HCT116 (cell line): ENCODE measurements around the gene FLCN. TPM values are rescaled to one million over a fixed set of nuclear protein-coding genes. Genes with fewer than 3 reads are reported as not detected.

ENCODE experiments used
- ATAC-seq: fragments of 200-7000 bp; cut with Tn5 transposase; 2 replicates; pipeline ENCODE4 v1.9.1; 2020; ENCODE audit warnings: mild to moderate bottlenecking, moderate library complexity
- BruUV-seq: library from RNA; stranded (reverse); fragments of 400-500 nt; replicated peaks from 2 replicates; lab custom pipeline; 2021; lab: Mats Ljungman, UMichigan
- CTCF ChIA-PET: fragments of 300-600 bp; sonication (Branson Sonifier 250); formaldehyde crosslinking; loops from one replicate; lab custom pipeline; 2021; ENCODE audit warnings: antibody characterized with exemption; lab: Charles Lee
- POLR2A ChIA-PET: fragments of 300-600, 350-600 bp; sonication (Branson Sonifier 250); formaldehyde crosslinking; loops from one replicate; lab custom pipeline; 2021; ENCODE audit warnings: antibody characterized with exemption; lab: Charles Lee
- RAD21 ChIA-PET, 2 experiments: fragments of 300-600 bp; sonication (Branson Sonifier 250); formaldehyde crosslinking; loops; one replicate each; lab custom pipeline; 2023; ENCODE audit warnings: low total read pairs in 2 of 2; ENCODE audit not compliant: uncharacterized antibody in 2 of 2, unreplicated experiment in 2 of 2, low non-redundant PET in 1 of 2; lab: Charles Lee
- DNase-seq: peaks from one replicate; pipeline ENCODE4 v3.0.0-alpha.2; 2010; ENCODE audit warnings: low read depth, low spot score
- H2AFZ ChIP-seq: fragments of 200-600 bp; shearing (Covaris generic), sonication (generic); 2 replicates; pipeline ENCODE4 v1.6.1; 2017; ENCODE audit warnings: low read depth, mixed run types, mixed read lengths, antibody characterized with exemption, low read length; ENCODE audit not compliant: poor library complexity, severe bottlenecking
- H3K27ac ChIP-seq: 2 replicates; pipeline ENCODE4 v1.5.1; 2012; ENCODE audit warnings: low read depth, low read length
- H3K27me3 ChIP-seq: fragments of 200-600 bp; sonication (generic); 2 replicates; pipeline ENCODE4 v1.6.1; 2016; ENCODE audit warnings: mixed run types, low read length, mixed read lengths; ENCODE audit not compliant: insufficient read depth
- H3K36me3 ChIP-seq, 2 experiments: fragments of 200-500 bp in 1 of 2; fragments of 200-600 bp in 1 of 2; sonication (Bioruptor generic) in 1 of 2; sonication (generic) in 1 of 2; 2 replicates each; pipeline versions ENCODE4 v1.5.1 to v1.6.1; 2014 to 2016; ENCODE audit warnings: low read length in 2 of 2, inconsistent platforms in 1 of 2, mixed read lengths in 1 of 2, mixed run types in 1 of 2; ENCODE audit not compliant: insufficient read depth in 2 of 2, control insufficient read depth in 1 of 2
- H3K4me1 ChIP-seq, 2 experiments: fragments of 200-600 bp in 1 of 2; sonication (generic) in 1 of 2; 2 replicates each; pipeline versions ENCODE4 v1.5.1 to v1.6.1; 2012 to 2017; ENCODE audit warnings: low read length in 2 of 2, inconsistent platforms in 1 of 2, mild to moderate bottlenecking in 1 of 2, mixed read lengths in 1 of 2, mixed run types in 1 of 2, moderate library complexity in 1 of 2; ENCODE audit not compliant: insufficient read depth in 2 of 2, control insufficient read depth in 1 of 2
- H3K4me2 ChIP-seq: fragments of 200-600 bp; sonication (generic); 2 replicates; pipeline ENCODE4 v1.6.1; 2017; ENCODE audit warnings: mixed run types, low read length, mixed read lengths
- H3K4me3 ChIP-seq, 2 experiments: fragments of 200-600 bp in 1 of 2; sonication (generic) in 1 of 2; replicated peaks in 1 of 2; 2 replicates each; pipeline ENCODE4 v1.5.1; 2011 to 2016; ENCODE audit warnings: low read length in 2 of 2, control low read depth in 1 of 2, low read depth in 1 of 2, mild to moderate bottlenecking in 1 of 2, mixed read lengths in 1 of 2, mixed run types in 1 of 2
- H3K79me2 ChIP-seq: fragments of 200-600 bp; sonication (generic); 2 replicates; pipeline ENCODE4 v1.6.1; 2017; ENCODE audit warnings: mild to moderate bottlenecking, mixed run types, low read length, moderate library complexity, mixed read lengths; ENCODE audit not compliant: insufficient read depth
- H3K9ac ChIP-seq: fragments of 200-600 bp; sonication (generic); 2 replicates; pipeline ENCODE4 v1.6.1; 2016; ENCODE audit warnings: low read length, mixed read lengths
- H3K9me2 ChIP-seq: fragments of 200-600 bp; sonication (generic), shearing (Covaris generic); 2 replicates; pipeline ENCODE4 v1.6.1; 2017; ENCODE audit warnings: mixed run types, mild to moderate bottlenecking, moderate library complexity; ENCODE audit not compliant: insufficient read depth
- H3K9me3 ChIP-seq, 2 experiments: fragments of 200-500 bp in 1 of 2; fragments of 200-600 bp in 1 of 2; sonication (Bioruptor generic) in 1 of 2; sonication (generic) in 1 of 2; 2 replicates each; pipeline ENCODE4 v1.6.1; 2014 to 2017; ENCODE audit warnings: low read length in 2 of 2, mixed read lengths in 2 of 2, inconsistent platforms in 1 of 2, low read depth in 1 of 2, mild to moderate bottlenecking in 1 of 2, mixed run types in 1 of 2, moderate library complexity in 1 of 2; ENCODE audit not compliant: control insufficient read depth in 1 of 2, insufficient read depth in 1 of 2
- H4K20me1 ChIP-seq: fragments of 200-600 bp; sonication (generic), shearing (Covaris generic); 2 replicates; pipeline ENCODE4 v1.6.1; 2017; ENCODE audit warnings: mixed run types, mild to moderate bottlenecking, moderate library complexity; ENCODE audit not compliant: insufficient read depth
- EGR1 ChIP-seq: IDR thresholded peaks from 2 replicates; pipeline ENCODE4 v1.6.1; 2012; ENCODE audit warnings: low read depth
- ELF1 ChIP-seq: IDR thresholded peaks from 2 replicates; pipeline ENCODE4 v1.6.1; 2012; ENCODE audit warnings: low read depth, borderline replicate concordance
- EZH2 ChIP-seq: fragments of 200-600 bp; sonication (generic); IDR thresholded peaks from 2 replicates; pipeline ENCODE4 v1.6.1; 2017; ENCODE audit warnings: antibody characterized with exemption, mixed run types
- EZH2phosphoT487 ChIP-seq: fragments of 200-600 bp; IDR thresholded peaks from 2 replicates; pipeline ENCODE4 v1.6.1; 2018; ENCODE audit warnings: antibody characterized with exemption, borderline replicate concordance
- FOSL1 ChIP-seq: IDR thresholded peaks from 2 replicates; pipeline ENCODE4 v1.6.1; 2012; ENCODE audit warnings: low read depth
- JUND ChIP-seq: IDR thresholded peaks from 2 replicates; pipeline ENCODE4 v1.6.1; 2012
- MAX ChIP-seq: IDR thresholded peaks from 2 replicates; pipeline ENCODE4 v1.6.1; 2012
- POLR2A ChIP-seq: IDR thresholded peaks from 2 replicates; pipeline ENCODE4 v1.7.0; 2011; ENCODE audit warnings: borderline replicate concordance; ENCODE audit not compliant: insufficient read depth, insufficient read length; ENCODE audit errors: extremely low read depth
- POLR2AphosphoS5 ChIP-seq: IDR thresholded peaks from 2 replicates; pipeline ENCODE4 v1.6.1; 2011; ENCODE audit warnings: mild to moderate bottlenecking, low read depth, low read length, moderate library complexity
- RAD21 ChIP-seq: IDR thresholded peaks from 2 replicates; pipeline ENCODE4 v1.6.1; 2012; ENCODE audit warnings: low read depth, mild to moderate bottlenecking
- SIN3A ChIP-seq: IDR thresholded peaks from 2 replicates; pipeline ENCODE4 v1.6.1; 2012; ENCODE audit warnings: low read depth
- SP1 ChIP-seq: IDR thresholded peaks from 2 replicates; pipeline ENCODE4 v1.6.1; 2012; ENCODE audit warnings: low read depth
- SRF ChIP-seq: IDR thresholded peaks from 2 replicates; pipeline ENCODE4 v1.6.1; 2012; ENCODE audit warnings: low read depth
- TCF7L2 ChIP-seq: IDR thresholded peaks from 2 replicates; pipeline ENCODE4 v1.7.0; 2011; ENCODE audit warnings: borderline replicate concordance, inconsistent platforms; ENCODE audit not compliant: insufficient read depth, insufficient read length; ENCODE audit errors: extremely low read depth
- YY1 ChIP-seq: IDR thresholded peaks from 2 replicates; pipeline ENCODE4 v1.6.1; 2011; ENCODE audit warnings: low read length, low read depth, moderate library complexity, mild to moderate bottlenecking; ENCODE audit not compliant: insufficient replicate concordance; ENCODE audit errors: extremely low read depth
- ZFX ChIP-seq: fragments of 450-650 bp; IDR thresholded peaks from 2 replicates; pipeline ENCODE4 v1.6.1; 2017
- ZNF274 ChIP-seq: fragments of 200-500 bp; sonication (Bioruptor generic); IDR thresholded peaks from 2 replicates; pipeline ENCODE4 v1.6.1; 2014; ENCODE audit warnings: mild to moderate bottlenecking, low read depth, low read length, inconsistent platforms
- intact Hi-C: fragments of 100-400 bp; cut with micrococcal nuclease; formaldehyde crosslinking; loops from 2 replicates; pipeline ENCODE4 v1.10.0; 2022
- total RNA-seq: library from RNA; stranded (reverse); gene quantifications from one replicate; pipeline ENCODE4 v1.2.1, GENCODE V29; 2021; ENCODE audit not compliant: unreplicated experiment
- TF ChIP-seq, protein P1 (sequence below): IDR thresholded peaks from 2 replicates; pipeline ENCODE4 v1.6.1; 2011; ENCODE audit warnings: mild to moderate bottlenecking, low read length, moderate library complexity; ENCODE audit not compliant: insufficient replicate concordance; ENCODE audit errors: extremely low read depth
- TF ChIP-seq, protein P2 (sequence below): IDR thresholded peaks from 2 replicates; pipeline ENCODE4 v1.6.1; 2012

FLCN gene
- total RNA-seq, 1 experiment from 2014 or later = 23.7 TPM

DNA sequence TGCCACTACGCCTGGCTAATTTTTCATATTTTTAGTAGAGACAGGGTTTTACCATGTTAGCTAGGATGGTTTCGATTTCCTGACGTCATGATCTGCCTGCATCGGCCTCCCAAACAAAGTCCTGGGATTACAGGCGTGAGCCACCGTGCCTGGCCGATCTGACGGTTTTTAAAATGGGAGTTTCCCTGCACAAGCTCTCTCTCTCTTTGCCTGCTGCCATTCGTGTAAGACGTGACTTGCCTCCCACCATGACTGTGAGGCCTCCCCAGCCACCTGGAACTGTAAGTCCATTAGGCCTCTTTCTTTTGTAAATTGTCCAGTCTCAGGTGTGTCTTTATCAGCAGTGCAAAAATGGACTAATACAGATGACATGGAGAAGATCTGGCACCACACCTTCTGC lies 4.7 kb upstream of the FLCN start:
- no TSS peak for BruUV-seq
- ATAC-seq = no peak

More for the DNA sequence above, 4.7 kb upstream of the FLCN start:
- Histone ChIP-seq H3K9ac (no peak overlapping the region), H2AFZ (no peak overlapping the region), H3K9me2 (no peaks in the 10 kb centered on the region), H3K4me3 (no peak overlapping the region), H4K20me1 (no peaks in the 10 kb centered on the region), H3K4me1 (peaks cover 2 to 7% of the 10 kb centered on the region in 2 experiments; a peak in 1 of 4 replicates), H3K27ac (no peak overlapping the region), H3K4me2 (no peak overlapping the region), H3K79me2 (peaks cover 3% of the 10 kb centered on the region), H3K36me3 (peaks cover 1 to 8% of the 10 kb centered on the region in 2 experiments; a peak in 2 of 4 replicates), H3K27me3 (no peaks in the 10 kb centered on the region), H3K9me3 (no peaks in the 10 kb centered on the region)
- ChIA-PET RAD21 (no interaction called here), CTCF (no interaction called here), POLR2A (no interaction called here)
- intact Hi-C loops = no loop called here
- no peak for TF ChIP-seq EZH2
- TF ChIP-seq MAX = no peak
- TF ChIP-seq POLR2AphosphoS5 = no peak
- TF ChIP-seq ZNF274 = no peak
- TF ChIP-seq FOSL1 = no peak
- TF ChIP-seq, protein P1, sequence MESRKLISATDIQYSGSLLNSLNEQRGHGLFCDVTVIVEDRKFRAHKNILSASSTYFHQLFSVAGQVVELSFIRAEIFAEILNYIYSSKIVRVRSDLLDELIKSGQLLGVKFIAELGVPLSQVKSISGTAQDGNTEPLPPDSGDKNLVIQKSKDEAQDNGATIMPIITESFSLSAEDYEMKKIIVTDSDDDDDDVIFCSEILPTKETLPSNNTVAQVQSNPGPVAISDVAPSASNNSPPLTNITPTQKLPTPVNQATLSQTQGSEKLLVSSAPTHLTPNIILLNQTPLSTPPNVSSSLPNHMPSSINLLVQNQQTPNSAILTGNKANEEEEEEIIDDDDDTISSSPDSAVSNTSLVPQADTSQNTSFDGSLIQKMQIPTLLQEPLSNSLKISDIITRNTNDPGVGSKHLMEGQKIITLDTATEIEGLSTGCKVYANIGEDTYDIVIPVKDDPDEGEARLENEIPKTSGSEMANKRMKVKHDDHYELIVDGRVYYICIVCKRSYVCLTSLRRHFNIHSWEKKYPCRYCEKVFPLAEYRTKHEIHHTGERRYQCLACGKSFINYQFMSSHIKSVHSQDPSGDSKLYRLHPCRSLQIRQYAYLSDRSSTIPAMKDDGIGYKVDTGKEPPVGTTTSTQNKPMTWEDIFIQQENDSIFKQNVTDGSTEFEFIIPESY = no peak
- no peak for TF ChIP-seq SIN3A
- no peak for TF ChIP-seq EGR1
- TF ChIP-seq, protein P2, sequence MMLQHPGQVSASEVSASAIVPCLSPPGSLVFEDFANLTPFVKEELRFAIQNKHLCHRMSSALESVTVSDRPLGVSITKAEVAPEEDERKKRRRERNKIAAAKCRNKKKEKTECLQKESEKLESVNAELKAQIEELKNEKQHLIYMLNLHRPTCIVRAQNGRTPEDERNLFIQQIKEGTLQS = no peak
- TF ChIP-seq RAD21 = no peak
- no peak for TF ChIP-seq ZFX
- TF ChIP-seq SP1 = no peak
- no peak for TF ChIP-seq EZH2phosphoT487
- no peak for TF ChIP-seq ELF1
- TF ChIP-seq SRF = no peak
- no peak for TF ChIP-seq TCF7L2
- TF ChIP-seq YY1 = no peak
- TF ChIP-seq POLR2A = no peak
- TF ChIP-seq JUND = no peak
- no peak for DNase-seq
